AG10803 (cell line): ENCODE results near the gene TCERG1L.

ENCODE experiments used
- DNase-seq: peaks from one replicate; pipeline ENCODE4 v3.0.0; 2010; ENCODE audit warnings: low read depth
- H3K4me3 ChIP-seq: 2 replicates; pipeline ENCODE4 v1.5.1; 2011; ENCODE audit warnings: mild to moderate bottlenecking, low read length, control low read depth
- CTCF ChIP-seq: conservative IDR thresholded peaks from 2 replicates; pipeline ENCODE4 v1.5.1; 2011; ENCODE audit warnings: mild to moderate bottlenecking, low read length, control low read depth, inconsistent platforms

TCERG1L gene

GRCh38 chr10:131131726-131132591 lies 179.6 kb downstream of the TCERG1L start:
- no peak for DNase-seq

GRCh38 chr10:131130025-131130424 lies 181.5 kb downstream of the TCERG1L start:
- no peak for DNase-seq

More at GRCh38 chr10:131131726-131132591, 179.6 kb downstream of the TCERG1L start:
- no peak overlapping the region for H3K4me3 ChIP-seq
- TF ChIP-seq CTCF = no peak

GRCh38 chr10:131129544-131129943 lies 182.0 kb downstream of the TCERG1L start:
- no peak overlapping the region for H3K4me3 ChIP-seq
- no peak for TF ChIP-seq CTCF
- DNase-seq = no peak

More at GRCh38 chr10:131130025-131130424, 181.5 kb downstream of the TCERG1L start:
- H3K4me3 ChIP-seq = no peak overlapping the region
- TF ChIP-seq CTCF = no peak

GRCh38 chr10:131128731-131129130 lies 182.8 kb downstream of the TCERG1L start:
- DNase-seq = no peak
- no peak overlapping the region for H3K4me3 ChIP-seq

GRCh38 chr10:131127610-131128009 lies 183.9 kb downstream of the TCERG1L start:
- no peak overlapping the region for H3K4me3 ChIP-seq
- no peak for DNase-seq
- no peak for TF ChIP-seq CTCF

More at GRCh38 chr10:131128731-131129130, 182.8 kb downstream of the TCERG1L start:
- TF ChIP-seq CTCF = no peak

GRCh38 chr10:131127138-131127589 lies 184.4 kb downstream of the TCERG1L start:
- no peak overlapping the region for H3K4me3 ChIP-seq
- no peak for DNase-seq
- TF ChIP-seq CTCF = no peak
